Measurements from ENCODE around the gene EPS8L1. TPM values are rescaled to one million over a fixed set of nuclear protein-coding genes. Genes with fewer than 3 reads are reported as not detected.
A peak's percentile ranks its signal among the peaks of the same experiment; 100 is the strongest.

The EPS8L1 gene
- total RNA-seq, 1 donor from 2014 or later: 33.8 TPM

GRCh38 chr19:55080968-55081769 is 5.5 kb downstream of the EPS8L1 start:
- peak overlapping the region; percentile 67 for H3K4me3 ChIP-seq (ENCODE audit: low read depth, low read length)
- DNase-seq (ENCODE audit: low read depth): no peak
- no peak for TF ChIP-seq CTCF (conservative IDR thresholded peaks at IDR 0.05; ENCODE audit: low read depth, low read length)

- no peak for TF ChIP-seq CTCF (conservative IDR thresholded peaks at IDR 0.05; ENCODE audit: low read depth, low read length)
- DNase-seq (ENCODE audit: low read depth): no peak
- peak overlapping the region; percentile 67 for H3K4me3 ChIP-seq (ENCODE audit: low read depth, low read length)
These were observed 6.0 kb downstream of the EPS8L1 start for GRCh38 chr19:55081770-55082019.

GRCh38 chr19:55082020-55082851 is 6.6 kb downstream of the EPS8L1 start:
- H3K4me3 ChIP-seq (ENCODE audit: low read depth, low read length): peak overlapping the region; percentile 67
- TF ChIP-seq CTCF (conservative IDR thresholded peaks at IDR 0.05; ENCODE audit: low read depth, low read length): no peak
- DNase-seq (ENCODE audit: low read depth): no peak

GRCh38 chr19:55083004-55083850 is 7.6 kb downstream of the EPS8L1 start:
- DNase-seq (ENCODE audit: low read depth): no peak
- TF ChIP-seq CTCF (conservative IDR thresholded peaks at IDR 0.05; ENCODE audit: low read depth, low read length): no peak
- no peak overlapping the region for H3K4me3 ChIP-seq (ENCODE audit: low read depth, low read length)

GRCh38 chr19:55084416-55084815 is 8.7 kb downstream of the EPS8L1 start:
- TF ChIP-seq CTCF (conservative IDR thresholded peaks at IDR 0.05; ENCODE audit: low read depth, low read length): no peak
- H3K4me3 ChIP-seq (ENCODE audit: low read depth, low read length): no peak overlapping the region
- DNase-seq (ENCODE audit: low read depth): no peak

GRCh38 chr19:55085923-55086715 is 10.4 kb downstream of the EPS8L1 start:
- no peak for TF ChIP-seq CTCF (conservative IDR thresholded peaks at IDR 0.05; ENCODE audit: low read depth, low read length)
- peak overlapping the region; percentile 57 for H3K4me3 ChIP-seq (ENCODE audit: low read depth, low read length)
- no peak for DNase-seq (ENCODE audit: low read depth)
